H9 (cell line): ENCODE measurements around the gene NEMP2. TPM values are rescaled to one million over a fixed set of nuclear protein-coding genes. Genes with fewer than 3 reads are reported as not detected.

ENCODE experiments used
- DNase-seq: peaks from one replicate; pipeline ENCODE4 v3.0.0-alpha.2; 2017
- H2AFZ ChIP-seq: one replicate; pipeline ENCODE4 v1.6.1; 2013; ENCODE audit warnings: mild to moderate bottlenecking, low read length, control low read depth, moderate library complexity
- H2AK5ac ChIP-seq: 2 replicates; pipeline ENCODE4 v1.6.1; 2013; ENCODE audit warnings: low read length, control low read depth, mixed read lengths; ENCODE audit not compliant: insufficient read length
- H2BK120ac ChIP-seq: one replicate; pipeline ENCODE4 v1.6.1; 2013; ENCODE audit warnings: low read depth, mild to moderate bottlenecking, low read length, control low read depth, inconsistent platforms; ENCODE audit not compliant: poor library complexity, severe bottlenecking
- H2BK12ac ChIP-seq: 2 replicates; pipeline ENCODE4 v1.6.1; 2013; ENCODE audit warnings: low read length, control low read depth, mixed read lengths, low read depth; ENCODE audit not compliant: insufficient read length
- H2BK15ac ChIP-seq: 2 replicates; pipeline ENCODE4 v1.6.1; 2013; ENCODE audit warnings: low read depth, low read length, control low read depth
- H2BK20ac ChIP-seq: one replicate; pipeline ENCODE4 v1.6.1; 2013; ENCODE audit warnings: low read depth, mild to moderate bottlenecking, low read length, control low read depth, inconsistent platforms; ENCODE audit not compliant: poor library complexity, severe bottlenecking
- H2BK5ac ChIP-seq: 2 replicates; pipeline ENCODE4 v1.6.1; 2013; ENCODE audit warnings: low read length, control low read depth, mixed read lengths; ENCODE audit not compliant: insufficient read length
- H3K14ac ChIP-seq: 2 replicates; pipeline ENCODE4 v1.6.1; 2013; ENCODE audit warnings: low read length, control low read depth; ENCODE audit not compliant: insufficient read depth
- H3K18ac ChIP-seq: 2 replicates; pipeline ENCODE4 v1.6.1; 2013; ENCODE audit warnings: low read depth, mild to moderate bottlenecking, mixed read lengths, low read length, control low read depth; ENCODE audit not compliant: insufficient read length
- H3K23ac ChIP-seq: 2 replicates; pipeline ENCODE4 v1.6.1; 2013; ENCODE audit warnings: low read length, control low read depth, mixed read lengths, low read depth; ENCODE audit not compliant: insufficient read length
- H3K23me2 ChIP-seq: 2 replicates; pipeline ENCODE4 v1.6.1; 2013; ENCODE audit warnings: low read depth, mild to moderate bottlenecking, mixed read lengths, low read length, control low read depth; ENCODE audit not compliant: insufficient read length, poor library complexity, severe bottlenecking
- H3K27ac ChIP-seq: 2 replicates; pipeline ENCODE4 v1.5.1; 2013; ENCODE audit warnings: low read length, control low read depth, mixed read lengths, low read depth; ENCODE audit not compliant: insufficient read length
- H3K27me3 ChIP-seq: 2 replicates; pipeline ENCODE4 v1.6.1; 2013; ENCODE audit warnings: low read length, control low read depth, inconsistent platforms; ENCODE audit not compliant: insufficient read depth
- H3K4ac ChIP-seq: 2 replicates; pipeline ENCODE4 v1.6.1; 2013; ENCODE audit warnings: low read depth, mild to moderate bottlenecking, control low read depth, inconsistent platforms, low read length, moderate library complexity
- H3K4me1 ChIP-seq: 2 replicates; pipeline ENCODE4 v1.6.1; 2013; ENCODE audit warnings: low read length, control low read depth, inconsistent platforms; ENCODE audit not compliant: insufficient read depth
- H3K4me2 ChIP-seq: 2 replicates; pipeline ENCODE4 v1.6.1; 2013; ENCODE audit warnings: low read length, control low read depth, mixed read lengths; ENCODE audit not compliant: insufficient read length, insufficient read depth
- H3K56ac ChIP-seq: 2 replicates; pipeline ENCODE4 v1.6.1; 2013; ENCODE audit warnings: low read depth, mild to moderate bottlenecking, mixed read lengths, low read length, control low read depth; ENCODE audit not compliant: insufficient read length
- H3K79me1 ChIP-seq: 2 replicates; pipeline ENCODE4 v1.6.1; 2013; ENCODE audit warnings: low read depth, mild to moderate bottlenecking, moderate library complexity, low read length, control low read depth, inconsistent platforms; ENCODE audit not compliant: insufficient read depth, poor library complexity, severe bottlenecking
- H3K79me2 ChIP-seq: 2 replicates; pipeline ENCODE4 v1.6.1; 2013; ENCODE audit warnings: low read length, control low read depth, inconsistent platforms; ENCODE audit not compliant: insufficient read depth
- H3K9ac ChIP-seq: 2 replicates; pipeline ENCODE4 v1.6.1; 2013; ENCODE audit warnings: low read length, control low read depth, mixed read lengths; ENCODE audit not compliant: insufficient read length; ENCODE audit errors: extremely low read depth
- H3K9me3 ChIP-seq: one replicate; pipeline ENCODE4 v1.6.1; 2013; ENCODE audit warnings: low read depth, low read length, inconsistent platforms; ENCODE audit not compliant: control insufficient read depth
- H3T11ph ChIP-seq: one replicate; pipeline ENCODE4 v1.6.1; 2013; ENCODE audit warnings: mild to moderate bottlenecking, low read length, control low read depth, inconsistent platforms
- H4K20me1 ChIP-seq: one replicate; pipeline ENCODE4 v1.6.1; 2013; ENCODE audit not compliant: control insufficient read depth, insufficient read length, insufficient read depth
- H4K5ac ChIP-seq: 2 replicates; pipeline ENCODE4 v1.6.1; 2013; ENCODE audit warnings: low read depth, mild to moderate bottlenecking, mixed read lengths, low read length, control low read depth; ENCODE audit not compliant: insufficient read length
- H4K8ac ChIP-seq: replicated peaks from 2 replicates; pipeline ENCODE4 v1.6.1; 2013; ENCODE audit warnings: low read length, control low read depth, mixed read lengths, low read depth; ENCODE audit not compliant: insufficient read length
- H4K91ac ChIP-seq: 2 replicates; pipeline ENCODE4 v1.6.1; 2013; ENCODE audit warnings: low read depth, mild to moderate bottlenecking, moderate library complexity, mixed read lengths, low read length, control low read depth; ENCODE audit not compliant: insufficient read length
- H3K27ac Mint-ChIP-seq, 3 experiments: 2 replicates in 2 of 3; 3 replicates in 1 of 3; pipeline ENCODE4 v1.8.0; 2020 to 2021; ENCODE audit warnings: mixed read lengths in 3 of 3, mild to moderate bottlenecking in 1 of 3, moderate library complexity in 1 of 3
- H3K27me3 Mint-ChIP-seq: 2 replicates; pipeline ENCODE4 v1.8.0; 2021; ENCODE audit warnings: low read depth, mild to moderate bottlenecking, moderate library complexity, mixed read lengths
- H3K36me3 Mint-ChIP-seq, 3 experiments: 2 replicates in 2 of 3; 3 replicates in 1 of 3; pipeline ENCODE4 v1.8.0; 2020 to 2021; ENCODE audit warnings: low read depth in 3 of 3, mixed read lengths in 3 of 3; ENCODE audit not compliant: insufficient read depth in 1 of 3
- H3K4me1 Mint-ChIP-seq, 2 experiments: 2 replicates each; pipeline ENCODE4 v1.8.0; 2020; ENCODE audit warnings: mixed read lengths in 2 of 2
- H3K4me3 Mint-ChIP-seq, 2 experiments: 2 replicates in 1 of 2; 3 replicates in 1 of 2; pipeline ENCODE4 v1.8.0; 2020 to 2021; ENCODE audit warnings: mild to moderate bottlenecking in 2 of 2, mixed read lengths in 2 of 2, moderate library complexity in 1 of 2
- H3K9me3 Mint-ChIP-seq, 2 experiments: 2 replicates in 1 of 2; 3 replicates in 1 of 2; pipeline ENCODE4 v1.8.0; 2020; ENCODE audit warnings: mild to moderate bottlenecking in 2 of 2, mixed read lengths in 2 of 2, moderate library complexity in 1 of 2
- CTCF ChIP-seq: fragments of 200-600 bp; sonication (generic); conservative IDR thresholded peaks from 3 replicates; pipeline ENCODE4 v1.8.0; 2021; ENCODE audit warnings: antibody characterized with exemption, mild to moderate bottlenecking
- WGBS: extraction: QIAGEN DNeasy Blood & Tissue Kit; methylation state at CpG from one replicate; pipeline ENCODE4 v1.1.7; 2013; ENCODE audit warnings: missing lambda C conversion rate, low lambda C conversion rate, mixed read lengths; ENCODE audit not compliant: insufficient read length; ENCODE audit errors: extremely low coverage; 5-methylcytosine and 5-hydroxymethylcytosine counted together
- total RNA-seq: library from RNA; stranded (reverse); gene quantifications from 2 replicates; pipeline ENCODE4 v1.2.1, GENCODE V29; 2021

Gene NEMP2
- total RNA-seq, 1 experiment from 2014 or later = 5.3 TPM

DNA sequence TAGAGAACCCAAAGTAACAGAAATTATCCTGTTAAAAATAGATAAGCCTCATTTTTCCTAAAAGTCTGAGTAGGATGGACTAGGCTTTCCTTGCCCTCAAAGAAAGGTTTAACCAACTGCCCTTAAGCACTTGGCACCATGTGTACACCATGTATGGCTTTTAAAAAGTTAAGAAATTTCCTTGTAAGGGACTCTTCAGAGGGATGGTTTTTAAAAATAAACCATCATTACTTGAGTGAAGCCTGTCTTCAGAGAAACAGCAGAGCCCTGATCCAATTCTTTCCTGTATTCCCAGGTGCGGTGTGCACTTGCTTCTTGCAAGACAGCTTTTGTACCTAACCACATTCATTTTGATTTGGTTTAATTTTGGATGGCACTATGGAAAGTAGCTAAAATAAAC lies 1.1 kb upstream of the NEMP2 start:
- Histone ChIP-seq H2BK15ac (no peak overlapping the region), H3K27me3 (no peaks in the 10 kb centered on the region), H2AFZ (no peak overlapping the region), H2BK12ac (no peak overlapping the region), H3T11ph (no peak overlapping the region), H3K18ac (no peak overlapping the region), H4K5ac (no peak overlapping the region), H3K4ac (no peak overlapping the region), H3K79me2 (no peaks in the 10 kb centered on the region), H3K9me3 (no peaks in the 10 kb centered on the region), H4K91ac (no peak overlapping the region), H2BK120ac (no peak overlapping the region), H4K8ac (no peak overlapping the region), H4K20me1 (no peaks in the 10 kb centered on the region), H2BK20ac (no peak overlapping the region), H3K23ac (no peak overlapping the region), H3K4me1 (peaks cover 3% of the 10 kb centered on the region; the same call in 1 of the 2 replicates), H3K9ac (no peak overlapping the region), H3K14ac (no peak overlapping the region), H3K56ac (no peak overlapping the region), H3K27ac (no peak overlapping the region), H3K4me2 (peak overlapping the region; percentile 62), H3K23me2 (peaks cover 10% of the 10 kb centered on the region), H2AK5ac (no peak overlapping the region), H2BK5ac (no peak overlapping the region), H3K79me1 (no peaks in the 10 kb centered on the region)
- no peak for TF ChIP-seq CTCF
- Mint-ChIP-seq H3K36me3 (peaks cover 32 to 42% (median 32%) of the 10 kb centered on the region in 3 experiments), H3K27me3 (no peaks in the 10 kb centered on the region; the same call in 1 of the 2 replicates), H3K4me1 (peaks cover 24 to 31% of the 10 kb centered on the region in 2 experiments), H3K27ac (no peak overlapping the region), H3K4me3 (peak overlapping the region; percentile 76 to 85), H3K9me3 (peaks cover 32 to 35% of the 10 kb centered on the region in 2 experiments)
- WGBS = no CpG with 5 or more reads among the region's 1 CpG
- DNase-seq = no peak
